ENCODE data around the gene SSTR3. TPM values are rescaled to one million over a fixed set of nuclear protein-coding genes. Genes with fewer than 3 reads are reported as not detected.

SSTR3 gene
- total RNA-seq, 4 donors from 2014 or later = 0.11 to 0.24 (median 0.13) TPM; not detected in 1

GRCh38 chr22:37221424-37222333 lies 9.4 kb upstream of the SSTR3 start:
- TF ChIP-seq POLR2A (IDR thresholded peaks at IDR 0.05) (no peak), CTCF (IDR thresholded peaks at IDR 0.05) (no peak)
- Histone ChIP-seq H3K27ac (no peak overlapping the region), H3K4me3 (replicated peaks in 1 of 3) (no peak overlapping the region), H3K36me3 (no peaks in the 10 kb centered on the region), H3K4me1 (no peaks in the 10 kb centered on the region), H3K27me3 (no peaks in the 10 kb centered on the region), H3K9me3 (no peaks in the 10 kb centered on the region)
- no peak for DNase-seq
- WGBS, 2 donors = 94% methylated on average over 10 of the region's 10 CpGs
- intact Hi-C loops (cut with DNase I) = no loop called here

GRCh38 chr22:37220543-37220981 lies 8.3 kb upstream of the SSTR3 start:
- Histone ChIP-seq H3K27me3 (no peaks in the 10 kb centered on the region), H3K4me3 (replicated peaks in 1 of 3) (no peak overlapping the region), H3K9me3 (no peaks in the 10 kb centered on the region), H3K4me1 (no peaks in the 10 kb centered on the region), H3K36me3 (no peaks in the 10 kb centered on the region), H3K27ac (no peak overlapping the region)
- intact Hi-C loops (cut with DNase I) = no loop called here
- no peak for TF ChIP-seq POLR2A (IDR thresholded peaks at IDR 0.05)
- TF ChIP-seq CTCF (IDR thresholded peaks at IDR 0.05) = no peak
- 65 to 69% methylated on average over 4 of the region's 4 CpGs for WGBS, 2 donors
- DNase-seq = no peak

- peak; percentile 18 to 45 for DNase-seq
- Histone ChIP-seq H3K4me3 (replicated peaks in 1 of 3) (no peak overlapping the region), H3K4me1 (no peaks in the 10 kb centered on the region), H3K9me3 (no peaks in the 10 kb centered on the region), H3K27ac (no peak overlapping the region), H3K27me3 (no peaks in the 10 kb centered on the region), H3K36me3 (no peaks in the 10 kb centered on the region)
- 62 to 73% methylated on average over 6 of the region's 6 CpGs for WGBS, 2 donors
- intact Hi-C loops (cut with DNase I) = no loop called here
- TF ChIP-seq CTCF (IDR thresholded peaks at IDR 0.05) (no peak), POLR2A (IDR thresholded peaks at IDR 0.05) (no peak)
Observed at GRCh38 chr22:37219533-37219932, 7.3 kb upstream of the SSTR3 start.

- intact Hi-C loops (cut with DNase I) = no loop called here
- TF ChIP-seq POLR2A (IDR thresholded peaks at IDR 0.05) (no peak), CTCF (IDR thresholded peaks at IDR 0.05) (no peak)
- Histone ChIP-seq H3K27ac (no peak overlapping the region), H3K9me3 (no peaks in the 10 kb centered on the region), H3K4me3 (replicated peaks in 1 of 3) (no peak overlapping the region), H3K27me3 (no peaks in the 10 kb centered on the region), H3K4me1 (no peaks in the 10 kb centered on the region), H3K36me3 (no peaks in the 10 kb centered on the region)
- DNase-seq = no peak
- WGBS, 2 donors = 49 to 67% methylated on average over 6 to 7 of the region's 7 CpGs
Observed at GRCh38 chr22:37218771-37219411, 6.6 kb upstream of the SSTR3 start.

GRCh38 chr22:37218399-37218770 lies 6.1 kb upstream of the SSTR3 start:
- H3K27ac ChIP-seq = no peak overlapping the region
- DNase-seq = no peak
- WGBS, 2 donors = 82 to 92% methylated on average over 6 of the region's 6 CpGs

More at GRCh38 chr22:37218399-37218770, 6.1 kb upstream of the SSTR3 start:
- Histone ChIP-seq H3K36me3 (no peaks in the 10 kb centered on the region), H3K27me3 (no peaks in the 10 kb centered on the region), H3K9me3 (no peaks in the 10 kb centered on the region), H3K4me3 (replicated peaks in 1 of 3) (no peak overlapping the region), H3K4me1 (no peaks in the 10 kb centered on the region)
- intact Hi-C loops (cut with DNase I) = no loop called here
- TF ChIP-seq CTCF (IDR thresholded peaks at IDR 0.05) (no peak), POLR2A (IDR thresholded peaks at IDR 0.05) (no peak)
